ENCODE measurements around the gene KBTBD8.

GRCh38 chr3:67005974-67006373 lies 7.9 kb downstream of the KBTBD8 start:
- TF ChIP-seq CTCF (IDR thresholded peaks at IDR 0.05) (no peak), POLR2A (IDR thresholded peaks at IDR 0.05) (no peak), POLR2AphosphoS5 (IDR thresholded peaks at IDR 0.05) (no peak)

Data from transverse colon (tissue), 4 donors.